HepG2 (cell line): ENCODE results near the gene BIVM. TPM values are rescaled to one million over a fixed set of nuclear protein-coding genes. Genes with fewer than 3 reads are reported as not detected.
A peak's percentile ranks its signal among the peaks of the same experiment; 100 is the strongest.

ENCODE experiments used
- KLF15 ChIP-seq: sonication (generic); formaldehyde crosslinking; IDR thresholded peaks from 2 replicates; pipeline ENCODE4 v1.8.1; 2023; ENCODE audit warnings: borderline replicate concordance, mild to moderate bottlenecking, inconsistent platforms, missing genetic modification reagents, mixed read lengths
- MTF2 ChIP-seq: sonication (generic); formaldehyde crosslinking; IDR thresholded peaks from 2 replicates; pipeline ENCODE4 v1.5.0; 2020; ENCODE audit warnings: missing genetic modification reagents, borderline replicate concordance
- PHF21A ChIP-seq: sonication (generic); formaldehyde crosslinking; IDR thresholded peaks from 2 replicates; pipeline ENCODE4 v1.5.0; 2020; ENCODE audit warnings: mild to moderate bottlenecking, missing genetic modification reagents
- RNF219 ChIP-seq: sonication (generic); formaldehyde crosslinking; IDR thresholded peaks from 2 replicates; pipeline ENCODE4 v1.5.0; 2020; ENCODE audit warnings: mild to moderate bottlenecking, missing genetic modification reagents
- THAP8 ChIP-seq: sonication (generic); formaldehyde crosslinking; IDR thresholded peaks from 2 replicates; pipeline ENCODE4 v1.5.1; 2020; ENCODE audit warnings: missing genetic modification reagents, mild to moderate bottlenecking, borderline replicate concordance
- USF2 ChIP-seq, 2 experiments: sonication (generic) in 1 of 2; formaldehyde crosslinking in 1 of 2; IDR thresholded peaks; 2 replicates each; pipeline versions ENCODE4 v1.5.1 to v1.6.1; 2011 to 2020; ENCODE audit warnings: borderline replicate concordance in 1 of 2, low read depth in 1 of 2, low read length in 1 of 2, mild to moderate bottlenecking in 1 of 2, missing genetic modification reagents in 1 of 2, moderate library complexity in 1 of 2
- ZEB1 ChIP-seq: IDR thresholded peaks from 2 replicates; pipeline ENCODE4 v1.6.1; 2012; ENCODE audit warnings: mild to moderate bottlenecking, low read depth, inconsistent platforms; ENCODE audit not compliant: insufficient replicate concordance
- ZFX ChIP-seq: sonication (generic); formaldehyde crosslinking; IDR thresholded peaks from 2 replicates; pipeline ENCODE4 v1.4.0; 2020; ENCODE audit warnings: mild to moderate bottlenecking, low read depth, missing genetic modification reagents, moderate library complexity
- ZNF234 ChIP-seq: sonication (generic); formaldehyde crosslinking; conservative IDR thresholded peaks from 2 replicates; pipeline ENCODE4 v1.5.1; 2020; ENCODE audit warnings: mild to moderate bottlenecking, missing genetic modification reagents
- ZNF510 ChIP-seq: sonication (generic); formaldehyde crosslinking; IDR thresholded peaks from 2 replicates; pipeline ENCODE4 v1.4.0; 2020; ENCODE audit warnings: low read depth, mild to moderate bottlenecking, missing genetic modification reagents
- ZNF841 ChIP-seq: sonication (generic); formaldehyde crosslinking; IDR thresholded peaks from 2 replicates; pipeline ENCODE4 v1.8.1; 2023; ENCODE audit warnings: missing genetic modification reagents, borderline replicate concordance
- polyA plus RNA-seq, 8 experiments: library from polyadenylated mRNA; depleted of rRNA in 3 of 8; stranded (reverse) in 7 of 8; unstranded in 1 of 8; fragments of >200 nt; fragmentation: Illumina TruSeq in 4 of 8; extraction: Trizol in 4 of 8; gene quantifications; 2 replicates each; pipeline versions ENCODE4 v1.2.1 to v1.2.3, GENCODE V29; 2011 to 2016; ENCODE audit warnings: low read depth in 4 of 8, missing spikeins in 1 of 8, mixed read lengths in 1 of 8; ENCODE audit not compliant: insufficient read depth in 1 of 8
- total RNA-seq, 5 experiments: library from RNA; depleted of rRNA; stranded (reverse); fragments of >200 nt; fragmentation: Illumina TruSeq; extraction: Trizol; gene quantifications; 2 replicates each; pipeline ENCODE4 v1.2.3, GENCODE V29; 2016; ENCODE audit warnings: low read depth in 1 of 5
- TF ChIP-seq, protein P1 (sequence below): IDR thresholded peaks from 2 replicates; pipeline ENCODE4 v1.6.1; 2012; ENCODE audit warnings: low read depth, low read length, improper control_type of control experiment

Gene BIVM
- total and polyA plus RNA-seq, 2 of the 13 experiments (the other 11 are each of a cell fraction or from before 2014, with no cell fraction given) = 10.4 to 15.8 TPM

DNA sequence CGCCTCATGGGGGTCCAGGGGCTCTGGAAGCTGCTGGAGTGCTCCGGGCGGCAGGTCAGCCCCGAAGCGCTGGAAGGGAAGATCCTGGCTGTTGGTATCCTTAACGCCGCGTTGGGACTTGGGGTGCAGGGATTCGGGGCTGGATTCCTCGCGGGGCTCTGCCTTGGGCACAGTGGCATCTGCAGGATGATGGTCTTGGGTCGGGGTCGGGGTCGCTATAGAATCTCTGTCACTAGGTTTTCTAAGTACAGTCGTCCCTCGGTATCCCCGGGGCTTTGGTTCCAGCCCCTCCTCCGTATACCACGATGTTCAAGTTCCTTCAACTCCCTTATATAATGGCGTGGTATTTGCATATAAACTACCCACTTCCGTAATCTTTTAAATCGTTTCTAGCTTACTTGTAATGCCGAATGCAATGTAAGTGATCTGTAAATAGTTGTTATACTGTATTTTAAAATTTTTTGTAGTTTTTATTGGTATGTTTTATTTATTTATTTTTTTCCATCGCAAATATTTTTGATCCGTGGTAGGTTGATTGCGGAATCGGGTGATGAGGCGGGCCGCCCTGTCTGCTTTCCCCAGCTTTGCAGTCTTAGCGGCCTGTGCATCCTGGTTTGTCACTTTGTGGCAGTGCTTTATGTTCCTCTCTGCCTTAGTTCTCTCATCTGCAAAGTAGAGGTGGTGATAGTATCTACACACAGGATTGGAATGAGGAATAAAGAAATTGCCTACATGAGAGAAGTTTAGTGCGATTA, 47.5 kb downstream of the BIVM start (continued):
- TF ChIP-seq USF2 (IDR thresholded peaks at IDR 0.05; ENCODE audit: low read depth, low read length) (no peak), USF2 (CRISPR knock-in tag; IDR thresholded peaks at IDR 0.05; ENCODE audit: borderline replicate concordance) (0 out of 2 replicates have a peak, but pooled peaks have one; percentile 7), RNF219 (CRISPR knock-in tag) (no peak), ZNF510 (CRISPR knock-in tag) (peak; percentile 52; the same call in 1 of the 2 replicates), MTF2 (0 out of 2 replicates have a peak, but pooled peaks have one; percentile 2), ZEB1 (peak; percentile 13), ZFX (CRISPR knock-in tag) (peak; percentile 61), ZNF841 (CRISPR knock-in tag) (no peak), THAP8 (0 out of 2 replicates have a peak, but pooled peaks have one; percentile 63), ZNF234 (peak; percentile 31; the same call in 1 of the 2 replicates), KLF15 (CRISPR knock-in tag) (0 out of 2 replicates have a peak, but pooled peaks have one; percentile 5), PHF21A (no peak)
- TF ChIP-seq, protein P1, sequence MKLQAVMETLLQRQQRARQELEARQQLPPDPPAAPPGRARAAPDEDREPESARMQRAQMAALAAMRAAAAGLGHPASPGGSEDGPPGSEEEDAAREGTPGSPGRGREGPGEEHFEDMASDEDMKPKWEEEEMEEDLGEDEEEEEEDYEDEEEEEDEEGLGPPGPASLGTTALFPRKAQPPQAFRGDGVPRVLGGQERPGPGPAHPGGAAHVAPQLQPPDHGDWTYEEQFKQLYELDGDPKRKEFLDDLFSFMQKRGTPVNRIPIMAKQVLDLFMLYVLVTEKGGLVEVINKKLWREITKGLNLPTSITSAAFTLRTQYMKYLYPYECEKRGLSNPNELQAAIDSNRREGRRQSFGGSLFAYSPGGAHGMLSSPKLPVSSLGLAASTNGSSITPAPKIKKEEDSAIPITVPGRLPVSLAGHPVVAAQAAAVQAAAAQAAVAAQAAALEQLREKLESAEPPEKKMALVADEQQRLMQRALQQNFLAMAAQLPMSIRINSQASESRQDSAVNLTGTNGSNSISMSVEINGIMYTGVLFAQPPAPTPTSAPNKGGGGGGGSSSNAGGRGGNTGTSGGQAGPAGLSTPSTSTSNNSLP = peak; percentile 61; the same call in 1 of the 2 replicates
